Stimulated activated CD4-positive, alpha-beta T cell treated with anti-CD3 and anti-CD28 coated beads, Interleukin-2, amount 100 ng/mL, for 4 hours (primary cell): ENCODE data around the gene ZNF25.
A peak's percentile ranks its signal among the peaks of the same experiment; 100 is the strongest.
"Not testable (repeated sequence)": the region's sequence is repeated elsewhere in the genome, so short reads cannot be mapped to it uniquely, and the experiment has no call there.

Experiments used
- DNase-seq: peaks from one replicate; pipeline ENCODE4 v3.0.0-alpha.2; 2020; ENCODE audit warnings: low read depth

ZNF25 gene

DNA sequence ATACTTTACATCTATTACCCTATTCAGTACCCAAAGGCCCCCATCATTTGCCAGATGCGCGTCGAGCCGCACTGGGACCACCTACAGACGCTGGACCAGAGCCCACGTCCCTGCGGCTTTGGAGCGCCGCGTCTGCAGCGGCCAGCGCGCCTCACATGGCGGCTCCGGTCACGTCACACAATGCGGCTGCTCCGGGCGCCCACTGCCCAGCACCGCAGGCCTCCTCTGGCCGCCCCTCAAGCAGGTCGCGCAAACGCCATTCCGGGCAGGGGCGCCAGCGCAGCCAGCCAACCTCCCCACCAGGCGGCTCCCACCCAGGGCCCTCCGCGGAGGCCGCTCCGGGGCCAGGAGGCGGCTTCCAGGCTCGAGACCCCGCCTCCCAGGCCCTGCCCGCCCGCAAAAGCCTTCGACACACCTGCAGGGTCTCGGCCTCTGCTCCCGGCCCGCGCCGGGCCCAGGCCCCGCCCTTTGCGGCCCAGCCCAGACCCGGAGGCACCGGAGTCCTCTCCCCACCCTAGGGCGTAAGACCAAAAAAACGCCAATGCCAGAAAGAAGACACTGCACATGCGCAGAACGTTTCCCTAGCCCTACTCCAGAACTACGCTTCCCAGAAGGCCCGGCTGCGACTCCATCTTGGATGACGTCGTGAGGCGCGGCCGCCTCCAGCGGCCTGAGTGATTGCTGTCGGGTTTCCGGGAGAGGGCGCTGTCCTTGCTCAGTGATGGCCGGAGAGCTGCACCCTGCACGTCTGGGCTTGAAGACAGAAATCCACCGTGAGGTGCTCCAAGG, at the start of gene ZNF25:
Gene ZNF25 (minus strand): TSS at position 557 of the 789 bp plus-strand sequence. CDS start 4,925 bp downstream, outside the sequence.
- peak; percentile 97 for DNase-seq

DNA sequence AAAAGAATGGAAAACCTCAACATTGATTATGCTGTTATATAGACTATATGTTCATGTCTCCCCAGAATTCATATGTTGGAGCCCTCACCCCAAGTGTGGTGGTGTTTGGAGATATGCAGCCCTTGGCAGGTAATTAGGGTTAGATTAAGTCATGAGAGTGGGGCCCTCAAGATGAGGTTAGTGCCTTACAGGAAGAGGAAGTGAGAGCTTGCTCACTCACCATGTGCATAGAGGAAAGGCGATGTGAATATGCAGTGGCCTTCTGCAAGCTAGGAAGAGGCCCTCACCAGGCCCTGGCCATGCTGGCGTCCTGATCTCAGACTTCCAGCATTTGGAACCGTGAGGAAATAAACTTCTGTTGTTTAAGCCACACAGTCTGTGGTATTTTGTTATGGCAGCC, 48.8 kb upstream of the ZNF25 start:
- no peak for DNase-seq

DNA sequence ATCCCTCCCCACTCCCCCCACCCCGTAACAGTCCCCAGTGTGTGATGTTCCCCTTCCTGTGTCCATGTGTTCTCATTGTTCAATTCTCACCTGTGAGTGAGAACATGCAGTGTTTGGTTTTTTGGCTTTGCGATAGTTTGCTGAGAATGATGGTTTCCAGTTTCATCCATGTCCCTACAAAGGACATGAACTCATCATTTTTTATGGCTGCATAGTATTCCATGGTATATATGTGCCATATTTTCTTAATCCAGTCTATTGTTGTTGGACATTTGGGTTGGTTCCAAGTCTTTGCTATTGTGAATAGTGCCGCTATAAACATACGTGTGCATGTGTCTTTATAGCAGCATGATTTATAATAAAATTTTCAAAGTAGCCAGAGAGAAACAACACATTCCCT, 42.7 kb upstream of the ZNF25 start:
- not testable (repeated sequence) for DNase-seq

DNA sequence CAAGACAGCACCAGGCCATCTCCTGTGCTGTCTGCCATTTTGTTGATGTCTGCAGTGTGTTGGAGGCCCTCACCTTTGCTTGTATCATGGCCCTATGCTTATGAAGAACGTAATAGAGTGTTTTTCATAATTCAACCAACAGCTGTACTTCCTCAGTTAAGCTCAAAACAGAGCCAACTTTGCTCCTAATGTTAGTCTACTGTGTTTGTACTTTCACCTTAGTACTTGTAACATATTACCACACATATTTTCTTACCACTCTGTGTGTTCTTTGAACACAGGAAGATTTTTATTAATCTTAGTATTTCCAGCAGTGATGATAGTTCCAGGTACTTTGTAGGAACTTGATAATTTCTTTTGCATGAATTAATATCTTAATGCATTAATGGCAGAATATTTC, 39.9 kb upstream of the ZNF25 start:
- DNase-seq: no peak

DNA sequence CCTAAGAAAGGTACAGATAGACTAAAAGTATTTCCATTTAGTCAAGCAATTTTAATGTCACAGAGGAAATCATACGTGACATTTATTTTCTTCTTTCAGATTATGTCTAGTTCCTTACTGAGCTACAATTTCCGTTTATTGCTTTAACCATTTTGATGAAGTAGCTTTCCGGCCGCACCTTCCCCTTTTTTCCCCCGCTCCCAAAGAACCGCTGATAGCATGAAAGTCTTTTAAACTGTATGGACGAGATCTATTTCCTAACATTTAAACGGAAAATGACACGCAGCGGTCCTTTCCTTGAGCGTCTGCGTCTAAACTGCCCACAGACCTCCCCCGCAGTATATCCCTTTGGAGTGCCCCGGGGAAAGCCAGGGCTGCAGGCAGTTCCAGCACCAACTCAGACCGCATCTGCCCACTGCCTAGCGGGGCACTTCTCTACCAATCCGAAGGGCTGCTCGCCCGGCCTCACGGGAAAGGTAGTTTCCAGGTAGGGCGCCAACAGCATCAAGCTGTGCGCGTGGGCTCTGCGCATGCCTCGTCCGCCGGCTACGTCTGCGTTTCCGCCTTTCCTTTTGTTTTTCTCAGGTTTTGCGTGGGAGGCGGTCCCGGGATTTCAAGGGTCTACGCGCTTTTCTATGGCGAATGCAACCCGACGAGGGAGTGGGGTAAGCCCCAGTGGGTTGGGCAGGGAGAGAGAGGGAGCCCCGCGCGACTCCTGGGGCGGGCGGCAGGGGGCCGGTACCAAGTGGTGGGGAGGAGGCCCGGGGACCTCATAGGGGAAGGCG, 33.9 kb upstream of the ZNF25 start, which contains the start of gene ZNF33A:
Gene ZNF33A (plus strand): TSS at position 557 of the 785 bp plus-strand sequence. CDS start 1,667 bp downstream, outside the sequence.
- peak; percentile 86 for DNase-seq

DNA sequence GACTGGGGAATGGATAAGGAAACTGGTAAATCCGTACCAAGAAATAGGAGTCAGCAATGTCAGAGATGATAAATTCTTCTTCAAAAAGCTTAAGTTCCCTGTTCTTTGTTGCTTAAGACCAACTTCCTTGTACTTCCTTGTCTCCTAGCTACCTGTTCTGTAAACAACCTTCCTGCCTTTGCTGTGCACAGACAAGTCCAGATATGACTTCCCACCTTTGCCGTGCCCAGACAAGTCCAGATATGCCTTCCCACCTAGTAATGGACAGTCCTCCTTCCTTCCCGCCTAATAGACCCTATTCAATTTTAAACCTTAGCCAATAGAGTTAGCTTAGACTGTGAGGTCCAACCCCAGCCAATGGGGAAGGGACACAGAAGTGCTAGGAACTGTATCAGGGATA, 31.5 kb upstream of the ZNF25 start:
- no peak for DNase-seq

DNA sequence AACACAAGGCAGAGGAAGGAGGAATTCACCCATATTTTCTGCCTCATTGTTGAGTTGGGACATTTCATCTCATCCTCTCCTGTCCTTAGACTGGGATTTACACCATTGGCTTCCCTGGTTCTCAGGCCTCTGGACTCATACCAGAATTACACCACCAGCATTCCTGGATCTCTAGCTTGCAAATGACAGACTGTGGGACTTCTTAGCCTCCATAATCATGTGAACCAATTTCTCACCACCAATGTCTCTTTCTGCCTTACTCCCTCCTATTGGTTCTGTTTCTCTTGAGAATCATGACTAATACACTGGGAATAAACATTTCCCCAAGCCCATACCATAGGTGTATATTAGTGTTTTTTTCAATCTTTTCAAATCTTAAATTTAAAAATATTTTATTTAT, 31.1 kb upstream of the ZNF25 start:
- no peak for DNase-seq

DNA sequence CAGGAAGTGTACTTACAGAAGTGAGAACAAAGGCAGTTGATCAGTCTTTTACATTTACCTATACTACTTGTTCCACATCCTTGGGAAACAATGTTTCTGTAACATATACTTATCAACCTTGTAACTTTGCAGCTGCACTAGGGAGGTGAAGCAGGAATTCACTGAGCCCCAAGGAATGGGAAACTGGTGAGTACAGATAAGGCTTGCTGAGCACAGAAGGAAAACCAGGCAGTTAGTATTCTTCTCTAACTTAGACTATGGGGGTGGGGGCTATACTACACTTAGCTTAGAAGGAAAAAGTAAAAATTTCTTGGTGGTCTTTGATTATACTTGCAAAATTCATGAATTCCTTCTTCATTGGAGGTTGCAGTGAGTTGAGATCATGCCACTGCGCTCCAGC, 27.1 kb upstream of the ZNF25 start:
- DNase-seq: no peak

DNA sequence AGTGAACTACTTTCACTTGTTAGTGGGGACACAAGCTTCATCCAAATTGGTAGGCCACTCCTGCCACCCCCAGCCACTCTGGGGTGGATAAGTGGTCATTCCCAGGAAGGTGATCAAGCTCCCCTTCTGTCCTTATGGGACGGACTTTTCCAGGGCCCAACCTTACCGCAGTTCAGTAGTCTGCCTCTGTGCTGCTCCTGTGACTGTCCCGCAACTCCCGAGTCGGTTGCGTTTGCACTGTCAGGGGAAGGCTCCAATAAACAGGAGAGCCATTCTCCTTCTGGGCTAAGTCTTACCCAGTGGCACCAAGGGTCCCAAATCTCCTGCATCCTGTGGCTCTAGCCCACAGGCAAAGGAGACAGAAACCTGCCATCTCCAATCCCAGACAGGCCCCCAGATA, 26.6 kb upstream of the ZNF25 start:
- DNase-seq: no peak

DNA sequence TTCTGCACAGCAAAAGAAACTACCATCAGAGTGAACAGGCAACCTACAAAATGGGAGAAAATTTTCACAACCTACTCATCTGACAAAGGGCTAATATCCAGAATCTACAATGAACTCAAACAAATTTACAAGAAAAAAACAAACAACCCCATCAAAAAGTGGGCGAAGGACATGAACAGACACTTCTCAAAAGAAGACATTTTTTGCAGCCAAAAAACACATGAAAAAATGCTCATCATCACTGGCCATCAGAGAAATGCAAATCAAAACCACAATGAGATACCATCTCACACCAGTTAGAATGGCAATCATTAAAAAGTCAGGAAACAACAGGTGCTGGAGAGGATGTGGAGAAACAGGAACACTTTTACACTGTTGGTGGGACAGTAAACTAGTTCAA, 24.0 kb upstream of the ZNF25 start:
- DNase-seq: not testable (repeated sequence)

DNA sequence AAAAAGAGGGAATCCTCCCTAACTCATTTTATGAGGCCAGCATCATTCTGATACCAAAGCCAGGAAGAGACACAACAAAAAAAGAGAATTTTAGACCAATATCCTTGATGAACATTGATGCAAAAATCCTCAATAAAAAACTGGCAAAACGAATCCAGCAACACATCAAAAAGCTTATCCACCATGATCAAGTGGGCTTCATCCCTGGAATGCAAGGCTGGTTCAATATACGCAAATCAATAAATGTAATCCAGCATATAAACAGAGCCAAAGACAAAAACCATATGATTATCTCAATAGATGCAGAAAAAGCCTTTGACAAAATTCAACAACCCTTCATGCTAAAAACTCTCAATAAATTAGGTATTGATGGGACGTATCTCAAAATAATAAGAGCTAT, 22.5 kb upstream of the ZNF25 start:
- DNase-seq: not testable (repeated sequence)

DNA sequence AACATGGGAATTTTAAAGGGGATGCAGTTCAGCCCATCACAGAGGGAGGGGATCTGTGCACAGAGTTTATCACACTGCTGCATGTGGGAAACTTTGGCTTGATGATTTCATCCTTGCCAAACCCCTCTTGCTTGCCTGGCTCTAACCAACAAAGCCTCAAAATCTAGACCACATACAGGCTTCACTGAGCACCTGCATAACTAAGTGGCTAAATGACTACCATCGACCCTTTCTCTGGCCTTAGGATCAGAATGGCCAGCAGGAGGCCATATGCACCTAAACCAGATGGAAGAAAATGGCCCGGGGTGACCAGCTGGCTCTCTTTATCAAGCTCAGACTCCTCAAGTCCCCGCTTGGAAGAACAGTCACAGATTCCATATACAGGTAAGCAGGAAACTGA, 15.6 kb upstream of the ZNF25 start:
- no peak for DNase-seq

DNA sequence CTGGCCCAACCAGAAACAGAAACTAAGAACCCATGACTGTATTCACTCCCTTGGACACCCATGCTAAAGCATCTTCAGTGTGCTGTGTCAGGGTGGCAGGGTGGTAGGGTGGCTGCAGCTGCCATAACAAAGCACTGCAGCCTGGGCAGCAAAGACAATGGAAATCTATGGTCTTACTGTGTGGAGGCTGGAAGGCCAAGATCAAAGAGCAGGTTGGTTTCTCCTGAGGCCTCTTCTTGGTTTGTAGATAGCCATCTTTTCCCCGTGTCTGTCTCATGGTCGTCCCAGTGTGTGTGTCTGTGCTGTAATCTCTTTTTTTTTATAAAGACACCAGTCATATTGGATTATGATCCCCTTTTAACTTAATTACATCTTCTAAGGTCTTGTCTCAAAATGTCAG, 15.2 kb upstream of the ZNF25 start:
- no peak for DNase-seq

DNA sequence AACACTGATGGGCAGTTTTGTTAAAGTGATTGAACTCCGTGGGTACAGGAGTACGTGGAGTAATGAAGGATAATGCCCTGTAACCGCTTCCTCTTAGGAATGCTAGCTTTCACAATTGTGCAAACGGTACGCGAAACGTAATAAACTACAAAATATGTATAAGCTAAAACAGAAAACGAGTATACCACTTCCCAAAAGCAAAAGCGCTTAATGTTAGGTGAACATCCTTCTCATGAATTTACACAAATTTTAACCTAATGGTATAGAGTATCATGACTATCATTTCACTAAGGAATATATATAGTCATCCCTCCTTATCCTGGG, 395 bp upstream of the ZNF25 start:
- DNase-seq: no peak

DNA sequence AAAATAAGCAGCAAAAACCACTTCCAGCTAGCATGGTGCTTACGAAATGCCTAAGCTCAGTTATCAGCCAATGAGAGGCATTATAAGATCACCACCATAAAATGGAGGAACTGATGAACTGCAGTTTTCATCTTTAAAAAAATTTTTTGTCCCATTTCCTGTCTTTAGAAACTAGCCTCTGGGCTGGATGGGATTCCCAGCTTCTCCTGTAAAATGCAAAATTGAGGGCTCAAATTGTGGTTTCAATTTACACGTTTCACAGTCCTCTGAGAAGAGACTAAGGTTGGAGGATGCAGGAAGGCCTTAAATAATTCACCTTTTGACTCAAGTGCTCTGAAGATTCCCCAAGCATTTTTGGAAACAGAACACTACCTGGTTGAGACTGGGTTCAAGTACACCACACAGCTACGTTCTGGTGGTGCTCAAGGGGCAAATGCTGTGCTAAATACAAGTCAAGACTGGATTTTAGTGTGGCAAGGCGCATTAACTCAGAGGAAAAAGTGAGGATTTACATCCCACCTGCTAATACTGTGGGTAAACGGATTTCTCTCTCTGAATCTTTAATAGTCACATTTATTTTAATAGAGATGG, 951 bp downstream of the ZNF25 start:
- no peak for DNase-seq

DNA sequence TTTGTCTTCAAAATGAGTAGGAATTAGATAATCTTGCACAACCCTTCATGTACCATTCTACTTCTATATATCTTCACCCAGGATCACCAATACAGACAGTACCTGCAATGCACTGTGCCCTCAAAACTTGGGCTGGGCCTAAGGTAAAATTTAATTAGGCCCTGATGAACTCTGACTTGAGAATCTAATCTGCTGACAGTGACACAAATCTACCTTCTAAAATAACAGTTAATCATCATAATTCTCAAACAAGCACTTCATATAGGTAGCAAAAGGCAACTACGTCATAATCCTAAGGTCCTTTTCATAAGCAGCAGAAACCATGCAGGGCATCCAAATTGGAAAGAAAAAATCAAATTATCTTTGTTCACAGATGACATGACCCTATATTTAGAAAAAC, 4.1 kb downstream of the ZNF25 start:
- DNase-seq: no peak

DNA sequence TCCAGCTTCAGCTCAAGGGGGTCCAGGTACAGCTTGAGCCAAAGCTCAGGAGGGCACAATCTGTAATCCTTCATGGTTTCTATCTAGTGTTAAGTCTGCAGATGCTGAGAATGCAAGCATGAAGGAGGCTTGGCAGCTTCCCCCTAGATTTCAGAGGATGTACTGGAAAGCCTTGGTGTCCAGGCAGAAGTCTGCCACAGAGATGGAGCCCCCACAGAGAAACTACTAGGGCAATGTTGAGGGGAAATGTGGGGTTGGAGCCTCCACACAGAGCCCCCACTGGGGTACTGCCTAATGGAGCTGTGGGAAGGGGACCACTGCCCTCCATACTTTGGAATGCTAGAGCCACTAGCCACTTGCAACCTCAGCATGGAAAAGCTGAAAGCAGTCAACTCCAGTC, 11.4 kb downstream of the ZNF25 start:
- DNase-seq: no peak

DNA sequence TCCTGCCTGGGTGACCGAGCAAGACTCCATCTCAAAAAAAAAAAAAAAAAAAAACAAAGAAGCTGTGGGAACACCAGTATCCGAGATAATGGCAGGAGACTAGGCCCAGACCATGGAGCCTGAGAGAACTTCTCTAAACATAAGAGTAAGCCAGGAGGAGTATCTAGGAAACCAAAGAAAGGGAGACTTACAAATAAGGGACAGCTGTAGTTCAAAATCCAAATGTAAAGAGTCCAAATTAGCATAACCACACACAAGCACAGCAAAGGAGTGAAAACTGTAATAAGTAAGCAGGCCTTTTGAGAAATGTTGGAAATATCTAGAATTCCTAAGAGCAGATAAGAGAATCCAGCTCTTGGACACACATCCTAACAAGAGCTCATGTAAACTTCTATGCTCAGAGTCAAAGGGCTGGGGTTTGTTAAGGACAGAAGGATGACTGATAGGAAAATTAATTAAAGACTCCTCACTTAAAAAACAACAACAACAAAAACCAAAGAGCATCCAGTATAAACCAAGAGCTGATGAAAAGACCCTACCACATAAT, 15.8 kb downstream of the ZNF25 start:
- DNase-seq: no peak

DNA sequence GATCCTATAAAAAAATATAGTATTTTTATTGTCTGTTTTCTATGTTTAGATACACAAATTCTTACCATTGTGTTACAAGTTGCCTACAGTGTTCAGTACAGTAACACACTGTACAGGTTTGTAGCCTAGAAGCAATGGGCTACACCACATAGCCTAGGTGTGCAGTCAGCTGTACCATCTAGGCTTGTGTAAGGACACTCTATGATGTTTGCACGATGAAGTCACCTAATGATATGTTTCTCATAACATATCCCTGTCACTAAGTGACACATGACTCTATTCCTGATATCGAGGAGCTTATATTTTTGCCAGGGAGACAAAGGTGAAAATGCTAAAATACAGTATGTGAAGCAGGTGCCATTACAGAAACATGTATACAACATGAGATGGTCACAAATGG, 18.6 kb downstream of the ZNF25 start:
- DNase-seq: no peak

DNA sequence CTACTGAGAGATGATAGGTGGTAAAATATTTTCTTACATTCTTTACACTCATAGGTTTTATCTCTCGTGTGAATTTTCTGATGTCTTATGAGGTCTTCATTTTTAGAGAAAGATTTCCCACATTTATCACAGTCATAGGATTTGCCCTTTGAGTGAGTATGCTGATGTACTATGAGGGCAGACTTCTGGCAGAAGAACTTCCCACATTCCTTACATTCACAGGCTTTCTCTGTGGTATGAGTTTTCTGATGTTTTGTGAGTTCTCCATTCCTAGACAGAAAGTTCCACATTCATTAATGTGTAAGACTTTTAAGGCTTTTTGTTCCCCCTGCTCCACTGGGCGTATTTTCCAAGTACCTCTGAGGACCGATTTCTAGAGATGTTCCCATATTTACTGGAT, 23.5 kb downstream of the ZNF25 start:
- DNase-seq: no peak

DNA sequence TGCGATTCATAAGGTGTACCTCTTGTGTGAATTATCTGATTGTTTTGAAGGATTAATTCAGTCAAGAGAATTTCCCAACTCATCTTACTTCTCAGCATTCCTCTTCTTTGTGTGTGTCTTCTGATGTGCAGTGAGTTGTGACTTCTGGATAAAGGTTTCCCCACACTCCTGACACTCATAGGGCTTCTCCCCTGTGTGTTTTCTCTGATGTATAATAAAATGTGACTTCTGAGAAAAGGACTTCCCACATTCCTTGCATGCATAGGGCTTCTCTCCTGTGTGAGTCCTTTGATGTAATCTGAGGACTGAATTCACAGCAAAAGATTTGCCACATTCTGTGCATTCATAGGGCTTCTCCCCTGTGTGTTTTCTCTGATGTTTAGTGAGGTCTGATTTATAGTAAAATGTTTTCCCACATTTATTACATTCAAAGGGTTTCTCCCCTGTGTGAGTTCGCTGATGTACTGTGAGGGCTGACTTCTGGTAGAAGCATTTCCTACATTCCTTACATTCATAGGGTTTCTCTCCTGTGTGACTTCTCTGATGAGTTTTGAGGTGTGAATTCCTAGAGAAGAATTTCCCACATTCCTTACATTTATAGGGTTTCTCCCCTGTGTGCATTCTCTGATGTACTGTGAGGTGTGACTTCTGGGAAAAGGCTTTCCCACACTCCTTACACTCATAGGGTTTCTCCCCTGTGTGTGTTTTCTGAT, 24.2 kb downstream of the ZNF25 start:
- no peak for DNase-seq

DNA sequence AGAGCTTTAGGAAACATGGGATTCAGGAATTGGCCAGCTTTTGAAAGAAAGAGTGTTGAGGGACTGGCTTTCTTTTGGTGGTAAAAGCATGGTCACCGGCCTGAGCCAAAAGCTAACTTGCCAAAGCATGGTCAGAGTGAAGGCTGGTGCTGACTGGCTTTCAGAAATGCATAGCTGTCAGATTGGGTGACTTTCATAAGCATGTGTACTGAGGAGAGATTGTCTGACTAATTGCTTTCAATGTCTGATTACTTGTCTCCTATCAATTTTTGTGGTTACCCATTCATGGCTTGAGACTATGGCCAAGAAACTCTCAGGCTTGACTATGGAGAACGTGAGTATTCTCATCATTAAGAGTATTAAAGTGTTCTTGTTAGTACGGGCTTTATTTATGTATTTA, 28.2 kb downstream of the ZNF25 start:
- DNase-seq: no peak
